Endothelial cell of umbilical vein (primary cell): ENCODE data around the gene GSTM4. TPM values are rescaled to one million over a fixed set of nuclear protein-coding genes. Genes with fewer than 3 reads are reported as not detected.

Experiments used
- BruUV-seq: library from RNA; stranded (reverse); fragments of 400-500 nt; replicated peaks from 2 replicates; lab custom pipeline; 2021; lab: Mats Ljungman, UMichigan
- CTCF ChIA-PET: fragments of 300-600, 350-600 bp; sonication (Branson Sonifier 250); formaldehyde crosslinking; loops from one replicate; lab custom pipeline; 2021; ENCODE audit warnings: antibody characterized with exemption, inconsistent platforms; lab: Charles Lee
- POLR2A ChIA-PET: fragments of 300-600, 350-600 bp; sonication (Branson Sonifier 250); formaldehyde crosslinking; loops from one replicate; lab custom pipeline; 2021; ENCODE audit warnings: antibody characterized with exemption, inconsistent platforms; lab: Charles Lee
- DNase-seq: peaks from one replicate; pipeline ENCODE4 v3.0.0-alpha.2; 2011; ENCODE audit warnings: low read depth, low spot score
- FAIRE-seq: peaks from 2 replicates; lab custom pipeline; 2011; peaks lifted over from hg19 to GRCh38; lab: Jason Lieb, UNC
- H2AFZ ChIP-seq: 2 replicates; pipeline ENCODE4 v1.6.0; 2012; ENCODE audit warnings: low read depth, low read length, control low read depth, inconsistent platforms
- H3K27ac ChIP-seq: 2 replicates; pipeline ENCODE4 v1.5.1; 2011; ENCODE audit warnings: low read depth, mild to moderate bottlenecking, control low read depth, low read length, moderate library complexity; ENCODE audit not compliant: insufficient read depth
- H3K27me3 ChIP-seq, 2 experiments: 2 replicates each; pipeline versions ENCODE4 v1.6.0 to v1.6.1; 2011; ENCODE audit warnings: low read length in 2 of 2, mixed read lengths in 1 of 2; ENCODE audit not compliant: control insufficient read depth in 2 of 2, insufficient read depth in 2 of 2
- H3K36me3 ChIP-seq, 2 experiments: 2 replicates in 1 of 2; 3 replicates in 1 of 2; pipeline ENCODE4 v1.5.1; 2011; ENCODE audit warnings: low read length in 2 of 2, mild to moderate bottlenecking in 1 of 2, moderate library complexity in 1 of 2; ENCODE audit not compliant: control insufficient read depth in 2 of 2, insufficient read depth in 2 of 2; ENCODE audit errors: extremely low read depth in 1 of 2
- H3K4me1 ChIP-seq: 3 replicates; pipeline ENCODE4 v1.5.1; 2011; ENCODE audit warnings: mild to moderate bottlenecking, low read length; ENCODE audit not compliant: control insufficient read depth, insufficient read depth; ENCODE audit errors: extremely low read depth
- H3K4me2 ChIP-seq: 2 replicates; pipeline ENCODE4 v1.6.1; 2011; ENCODE audit warnings: low read length, control low read depth, mixed read lengths; ENCODE audit not compliant: insufficient read depth
- H3K4me3 ChIP-seq, 3 experiments: fragments of 200-600 bp in 1 of 3; sonication (generic), shearing (Covaris generic) in 1 of 3; replicated peaks in 1 of 3; 2 replicates each; pipeline ENCODE4 v1.5.1; 2011 to 2016; ENCODE audit warnings: control low read depth in 3 of 3, low read length in 3 of 3, mild to moderate bottlenecking in 2 of 3, inconsistent platforms in 1 of 3, low read depth in 1 of 3, moderate library complexity in 1 of 3; ENCODE audit not compliant: insufficient read depth in 1 of 3
- H3K79me2 ChIP-seq: 2 replicates; pipeline ENCODE4 v1.6.0; 2012; ENCODE audit warnings: low read length, inconsistent platforms; ENCODE audit not compliant: control insufficient read depth, insufficient read depth
- H3K9ac ChIP-seq: replicated peaks from 2 replicates; pipeline ENCODE3; 2011; ENCODE audit warnings: low read length, control low read depth; ENCODE audit not compliant: insufficient read depth; ENCODE audit errors: extremely low read depth
- H3K9me1 ChIP-seq: replicated peaks from 3 replicates; pipeline ENCODE4 v1.6.0; 2011; ENCODE audit warnings: mild to moderate bottlenecking, low read length; ENCODE audit not compliant: control insufficient read depth, insufficient read depth; ENCODE audit errors: extremely low read depth
- H3K9me3 ChIP-seq: replicated peaks from 2 replicates; pipeline ENCODE4 v1.5.1; 2012; ENCODE audit warnings: low read length, inconsistent platforms; ENCODE audit not compliant: control insufficient read depth, insufficient read depth
- H4K20me1 ChIP-seq: replicated peaks from 2 replicates; pipeline ENCODE3; 2011; ENCODE audit warnings: mild to moderate bottlenecking, low read length; ENCODE audit not compliant: control insufficient read depth, insufficient read depth; ENCODE audit errors: extremely low read depth
- EZH2 ChIP-seq: IDR thresholded peaks from 2 replicates; pipeline ENCODE4 v1.6.1; 2012; ENCODE audit warnings: borderline replicate concordance, low read depth, mild to moderate bottlenecking, moderate library complexity, low read length, inconsistent platforms; ENCODE audit not compliant: severe bottlenecking
- FOS ChIP-seq: IDR thresholded peaks from 2 replicates; pipeline ENCODE4 v1.6.1; 2011; ENCODE audit warnings: mild to moderate bottlenecking, low read length, moderate library complexity, borderline replicate concordance; ENCODE audit not compliant: insufficient read depth
- GATA2 ChIP-seq: IDR thresholded peaks from 2 replicates; pipeline ENCODE4 v1.7.0; 2011; ENCODE audit warnings: low read depth, mild to moderate bottlenecking, moderate library complexity, mixed read lengths, low read length; ENCODE audit not compliant: insufficient read length, insufficient read depth
- JUN ChIP-seq: IDR thresholded peaks from 2 replicates; pipeline ENCODE4 v1.6.1; 2011; ENCODE audit warnings: borderline replicate concordance, low read depth; ENCODE audit not compliant: insufficient read length, insufficient read depth
- MYC ChIP-seq: IDR thresholded peaks from one replicate; pipeline ENCODE4 v1.6.1; 2011; ENCODE audit warnings: mild to moderate bottlenecking, low read depth, low read length
- POLR2A ChIP-seq: IDR thresholded peaks from 2 replicates; pipeline ENCODE4 v1.6.1; 2012; ENCODE audit warnings: low read depth, mild to moderate bottlenecking, control low read depth, low read length
- POLR2AphosphoS5 ChIP-seq: IDR thresholded peaks from 2 replicates; pipeline ENCODE4 v1.6.1; 2012; ENCODE audit warnings: low read depth, mild to moderate bottlenecking, control low read depth, low read length, moderate library complexity; ENCODE audit not compliant: insufficient read depth
- dilution Hi-C: fragments of 300-500 bp; cut with MboI; formaldehyde crosslinking; loops from one replicate; pipeline ENCODE4 v1.15.0; 2019; ENCODE audit warnings: low sequenced_read_pairs; ENCODE audit not compliant: extremely low pct_ligation_motif_present
- intact Hi-C: fragments of 100-400 bp; cut with micrococcal nuclease; formaldehyde crosslinking; loops from one replicate; pipeline ENCODE4 v1.10.0; 2022
- polyA plus RNA-seq, 4 experiments: library from polyadenylated mRNA; depleted of rRNA in 3 of 4; stranded (reverse) in 3 of 4; unstranded in 1 of 4; fragments of >200 nt; gene quantifications; 2 replicates each; pipeline versions ENCODE4 v1.2.1 to v1.2.3, GENCODE V29; 2011 to 2012; ENCODE audit warnings: missing spikeins in 1 of 4
- total RNA-seq: library from RNA; stranded (reverse); gene quantifications from 2 replicates; pipeline ENCODE4 v1.2.3, GENCODE V29; 2021
- TF ChIP-seq, protein P1 (sequence below): IDR thresholded peaks from 2 replicates; pipeline ENCODE4 v1.6.1; 2011; ENCODE audit not compliant: insufficient read depth, insufficient read length
- TF ChIP-seq, protein P2 (sequence below), 2 donors: IDR thresholded peaks; 1 replicate in 1 of 2; 2 replicates in 1 of 2; pipeline ENCODE4 v1.5.1; 2011; ENCODE audit warnings: low read length in 2 of 2, mild to moderate bottlenecking in 2 of 2, moderate library complexity in 2 of 2, control low read depth in 1 of 2, inconsistent platforms in 1 of 2, low read depth in 1 of 2; ENCODE audit not compliant: insufficient read depth in 1 of 2; ENCODE audit errors: extremely low read depth in 1 of 2

Gene GSTM4
- total and polyA plus RNA-seq, 2 donors (not counting 3 experiments of a cell fraction or from before 2014, with no cell fraction given), result 9.5 to 11.6 TPM

DNA sequence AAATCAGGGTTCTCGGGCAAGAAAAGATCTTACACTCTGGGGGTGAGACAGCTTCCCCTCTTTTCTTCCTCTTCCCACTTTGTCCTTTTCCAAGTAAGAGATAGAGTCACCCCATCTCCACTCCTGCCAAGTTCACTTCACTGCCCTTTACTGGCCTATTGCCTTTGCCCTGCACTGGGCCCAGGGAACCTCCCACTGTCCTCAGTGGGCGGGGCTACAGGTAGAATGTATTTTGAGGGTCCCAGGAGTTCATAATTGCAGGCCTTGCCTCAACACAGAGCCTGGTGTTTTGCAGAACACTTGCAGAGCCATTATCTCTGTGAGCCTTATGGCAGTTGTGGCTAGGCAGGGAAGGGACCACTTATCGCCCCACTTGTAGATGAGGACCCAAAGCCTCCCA lies 33.0 kb upstream of the GSTM4 start:
- no peak overlapping the region for H3K9ac ChIP-seq
- no peaks in the 10 kb centered on the region for H3K9me1 ChIP-seq
- DNase-seq, result no peak
- no peak overlapping the region for H3K27ac ChIP-seq
- TF ChIP-seq POLR2AphosphoS5, result no peak
- TF ChIP-seq FOS, result no peak
- TF ChIP-seq EZH2, result no peak
- TF ChIP-seq MYC, result no peak
- no peak for TF ChIP-seq JUN
- TF ChIP-seq, protein P1, sequence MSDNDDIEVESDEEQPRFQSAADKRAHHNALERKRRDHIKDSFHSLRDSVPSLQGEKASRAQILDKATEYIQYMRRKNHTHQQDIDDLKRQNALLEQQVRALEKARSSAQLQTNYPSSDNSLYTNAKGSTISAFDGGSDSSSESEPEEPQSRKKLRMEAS, result no peak
- TF ChIP-seq, protein P2, sequence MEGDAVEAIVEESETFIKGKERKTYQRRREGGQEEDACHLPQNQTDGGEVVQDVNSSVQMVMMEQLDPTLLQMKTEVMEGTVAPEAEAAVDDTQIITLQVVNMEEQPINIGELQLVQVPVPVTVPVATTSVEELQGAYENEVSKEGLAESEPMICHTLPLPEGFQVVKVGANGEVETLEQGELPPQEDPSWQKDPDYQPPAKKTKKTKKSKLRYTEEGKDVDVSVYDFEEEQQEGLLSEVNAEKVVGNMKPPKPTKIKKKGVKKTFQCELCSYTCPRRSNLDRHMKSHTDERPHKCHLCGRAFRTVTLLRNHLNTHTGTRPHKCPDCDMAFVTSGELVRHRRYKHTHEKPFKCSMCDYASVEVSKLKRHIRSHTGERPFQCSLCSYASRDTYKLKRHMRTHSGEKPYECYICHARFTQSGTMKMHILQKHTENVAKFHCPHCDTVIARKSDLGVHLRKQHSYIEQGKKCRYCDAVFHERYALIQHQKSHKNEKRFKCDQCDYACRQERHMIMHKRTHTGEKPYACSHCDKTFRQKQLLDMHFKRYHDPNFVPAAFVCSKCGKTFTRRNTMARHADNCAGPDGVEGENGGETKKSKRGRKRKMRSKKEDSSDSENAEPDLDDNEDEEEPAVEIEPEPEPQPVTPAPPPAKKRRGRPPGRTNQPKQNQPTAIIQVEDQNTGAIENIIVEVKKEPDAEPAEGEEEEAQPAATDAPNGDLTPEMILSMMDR (IDR thresholded peaks at IDR 0.05; ENCODE audit: extremely low read depth in 1 of 2, insufficient read depth in 1 of 2, low read depth in 1 of 2, low read length in 2 of 2), result no peak
- TF ChIP-seq GATA2, result no peak
- TF ChIP-seq POLR2A, result no peak
- H3K4me3 ChIP-seq, result no peak overlapping the region
- H3K4me1 ChIP-seq, result peaks cover 28% of the 10 kb centered on the region
- dilution Hi-C loops, result no loop called here
- no peak for FAIRE-seq
- no peaks in the 10 kb centered on the region for H4K20me1 ChIP-seq
- BruUV-seq, result no TSS peak
- ChIA-PET POLR2A (no interaction called here), CTCF (interaction anchor here (2.3 to 3.3 kb wide), 2 partner anchors 17 to 77 kb away, joined by 21 to 23 read pairs; no protein-coding TSS in a partner anchor)
- no peak overlapping the region for H2AFZ ChIP-seq
- peaks cover 0 to 15% of the 10 kb centered on the region in 2 experiments for H3K36me3 ChIP-seq
- H3K9me3 ChIP-seq, result no peaks in the 10 kb centered on the region
- H3K27me3 ChIP-seq, result no peaks in the 10 kb centered on the region
- H3K4me2 ChIP-seq, result no peak overlapping the region
- intact Hi-C loops, result no loop called here
- H3K79me2 ChIP-seq, result peaks cover 51% of the 10 kb centered on the region
